GM12878 (cell line): Measurements from ENCODE around the gene TGFBR1. TPM values are rescaled to one million over a fixed set of nuclear protein-coding genes. Genes with fewer than 3 reads are reported as not detected.

ENCODE experiments used
- CEBPB ChIP-seq, 2 experiments: fragments of 150-350 bp in 1 of 2; IDR thresholded peaks; 2 replicates each; pipeline ENCODE4 v1.6.1; 2012 to 2014; ENCODE audit warnings: low read depth in 2 of 2, low read length in 2 of 2, borderline replicate concordance in 1 of 2, inconsistent platforms in 1 of 2
- EP300 ChIP-seq, 2 experiments: fragments of 150-350 bp in 1 of 2; IDR thresholded peaks; 2 replicates each; pipeline ENCODE4 v1.6.1; 2011 to 2012; ENCODE audit warnings: low read depth in 2 of 2, low read length in 2 of 2, borderline replicate concordance in 1 of 2, improper control_type of control experiment in 1 of 2, inconsistent platforms in 1 of 2; ENCODE audit not compliant: control insufficient read depth in 1 of 2
- FOXK2 ChIP-seq: fragments of 450-650 bp; IDR thresholded peaks from 2 replicates; pipeline ENCODE4 v1.6.1; 2017; ENCODE audit warnings: mild to moderate bottlenecking, moderate library complexity
- KLF5 ChIP-seq: fragments of 450-650 bp; IDR thresholded peaks from 2 replicates; pipeline ENCODE4 v1.6.1; 2014; ENCODE audit warnings: mild to moderate bottlenecking; ENCODE audit not compliant: partially characterized antibody
- MEF2A ChIP-seq: IDR thresholded peaks from 2 replicates; pipeline ENCODE4 v1.6.1; 2011; ENCODE audit warnings: low read depth, mild to moderate bottlenecking, low read length, moderate library complexity; ENCODE audit not compliant: insufficient read depth
- MTA3 ChIP-seq: IDR thresholded peaks from 2 replicates; pipeline ENCODE4 v1.6.1; 2012; ENCODE audit warnings: low read length, inconsistent platforms, borderline replicate concordance
- NFYA ChIP-seq: IDR thresholded peaks from 2 replicates; pipeline ENCODE4 v1.6.1; 2011; ENCODE audit warnings: low read depth, mild to moderate bottlenecking, low read length, improper control_type of control experiment, borderline replicate concordance
- PAX8 ChIP-seq: fragments of 450-650 bp; IDR thresholded peaks from 2 replicates; pipeline ENCODE4 v1.6.1; 2017; ENCODE audit warnings: mild to moderate bottlenecking, moderate library complexity
- POLR2AphosphoS5 ChIP-seq: IDR thresholded peaks from 2 replicates; pipeline ENCODE4 v1.6.1; 2011; ENCODE audit warnings: mild to moderate bottlenecking, low read length, inconsistent platforms
- SMAD5 ChIP-seq: IDR thresholded peaks from 2 replicates; pipeline ENCODE4 v1.6.1; 2016; ENCODE audit warnings: antibody characterized with exemption, low read depth
- TAF1 ChIP-seq: IDR thresholded peaks from 2 replicates; pipeline ENCODE4 v1.6.1; 2011; ENCODE audit warnings: mild to moderate bottlenecking, low read depth, low read length, borderline replicate concordance
- TCF12 ChIP-seq: IDR thresholded peaks from 2 replicates; pipeline ENCODE4 v1.6.1; 2011; ENCODE audit warnings: low read depth, mild to moderate bottlenecking, low read length
- ZNF384 ChIP-seq: IDR thresholded peaks from 2 replicates; pipeline ENCODE4 v1.6.1; 2012; ENCODE audit warnings: low read depth, mild to moderate bottlenecking, low read length, improper control_type of control experiment, borderline replicate concordance
- polyA plus RNA-seq, 11 experiments: library from polyadenylated mRNA; depleted of rRNA in 4 of 11; unstranded in 6 of 11; stranded (reverse) in 5 of 11; fragments of >200 nt; fragmentation: Nextera tagmentation in 4 of 11; fragmentation: Illumina TruSeq in 1 of 11; extraction: Ambion mirVana in 4 of 11; extraction: Trizol in 1 of 11; gene quantifications; 1 replicate in 1 of 11; 2 replicates in 10 of 11; pipeline versions ENCODE4 v1.2.1 to v1.2.3, GENCODE V29; 2011 to 2016; ENCODE audit warnings: inconsistent platforms in 2 of 11, missing spikeins in 2 of 11, low read depth in 1 of 11
- total RNA-seq, 4 experiments: library from RNA; depleted of rRNA in 3 of 4; stranded (reverse); fragments of >200 nt in 3 of 4; fragmentation: Illumina TruSeq in 1 of 4; extraction: Trizol in 1 of 4; gene quantifications; 2 replicates each; pipeline versions ENCODE4 v1.2.1 to v1.2.3, GENCODE V29; 2013 to 2021
- TF ChIP-seq, protein P1 (sequence below): fragments of 150-350 bp; IDR thresholded peaks from 2 replicates; pipeline ENCODE4 v1.6.1; 2016; ENCODE audit warnings: low read depth, low read length
- TF ChIP-seq, protein P2 (sequence below): fragments of 450-650 bp; IDR thresholded peaks from 2 replicates; pipeline ENCODE4 v1.6.1; 2016; ENCODE audit warnings: mild to moderate bottlenecking
- TF ChIP-seq, protein P3 (sequence below): IDR thresholded peaks from 2 replicates; pipeline ENCODE4 v1.6.1; 2011; ENCODE audit warnings: borderline replicate concordance, low read depth, mild to moderate bottlenecking, moderate library complexity, mixed read lengths, low read length; ENCODE audit not compliant: insufficient read depth; ENCODE audit errors: extremely low read length
- TF ChIP-seq, protein P4 (sequence below): fragments of 450-650 bp; IDR thresholded peaks from 2 replicates; pipeline ENCODE4 v1.6.1; 2017; ENCODE audit warnings: low read depth, mild to moderate bottlenecking, moderate library complexity
- TF ChIP-seq, protein P5 (sequence below): fragments of 450-650 bp; formaldehyde crosslinking; IDR thresholded peaks from 2 replicates; pipeline ENCODE4 v1.4.0; 2020; ENCODE audit warnings: mild to moderate bottlenecking, moderate library complexity

TGFBR1 gene
- total and polyA plus RNA-seq, 10 of the 15 experiments (the other 5 are each of a cell fraction or from before 2014, with no cell fraction given), result 2.9 to 27.2 (median 16.6) TPM

DNA sequence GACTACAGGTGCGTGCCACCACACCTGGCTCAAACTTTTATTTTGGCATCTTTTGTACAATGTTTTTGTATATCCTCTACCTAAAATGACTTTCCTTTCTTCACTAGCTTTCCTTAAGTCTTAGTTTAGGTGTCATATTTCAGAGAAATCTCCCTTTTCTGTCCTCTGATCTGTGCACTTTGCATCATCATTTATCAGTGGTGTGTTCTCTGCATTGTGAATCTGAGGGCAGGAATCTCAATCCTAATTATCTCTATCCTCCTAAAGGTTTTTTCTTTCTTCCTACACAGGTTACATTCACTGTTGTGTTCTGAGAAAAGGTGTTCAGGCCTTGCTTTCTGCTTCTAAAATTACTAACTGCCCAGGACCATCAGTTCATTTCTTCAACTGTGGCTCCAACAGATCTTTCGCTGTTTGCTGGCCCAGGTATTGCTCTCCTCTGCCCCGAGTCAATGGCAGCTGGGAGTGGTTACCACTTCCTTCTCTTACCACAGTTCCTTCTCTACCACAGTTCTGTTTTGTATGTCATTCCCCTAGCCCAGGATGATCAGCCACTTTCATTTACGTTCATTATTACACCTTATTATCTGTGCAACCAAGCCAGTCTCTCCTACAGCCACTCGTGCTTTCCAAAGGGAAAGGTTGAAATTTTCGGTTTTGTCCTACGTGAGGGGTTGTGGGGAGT lies 14.0 kb downstream of the TGFBR1 start (continued):
- TF ChIP-seq MTA3, result peak; percentile 68
- TF ChIP-seq KLF5, result no peak
- peak; percentile 42; the same call in 1 of the 2 replicates for TF ChIP-seq POLR2AphosphoS5
- TF ChIP-seq, protein P1, sequence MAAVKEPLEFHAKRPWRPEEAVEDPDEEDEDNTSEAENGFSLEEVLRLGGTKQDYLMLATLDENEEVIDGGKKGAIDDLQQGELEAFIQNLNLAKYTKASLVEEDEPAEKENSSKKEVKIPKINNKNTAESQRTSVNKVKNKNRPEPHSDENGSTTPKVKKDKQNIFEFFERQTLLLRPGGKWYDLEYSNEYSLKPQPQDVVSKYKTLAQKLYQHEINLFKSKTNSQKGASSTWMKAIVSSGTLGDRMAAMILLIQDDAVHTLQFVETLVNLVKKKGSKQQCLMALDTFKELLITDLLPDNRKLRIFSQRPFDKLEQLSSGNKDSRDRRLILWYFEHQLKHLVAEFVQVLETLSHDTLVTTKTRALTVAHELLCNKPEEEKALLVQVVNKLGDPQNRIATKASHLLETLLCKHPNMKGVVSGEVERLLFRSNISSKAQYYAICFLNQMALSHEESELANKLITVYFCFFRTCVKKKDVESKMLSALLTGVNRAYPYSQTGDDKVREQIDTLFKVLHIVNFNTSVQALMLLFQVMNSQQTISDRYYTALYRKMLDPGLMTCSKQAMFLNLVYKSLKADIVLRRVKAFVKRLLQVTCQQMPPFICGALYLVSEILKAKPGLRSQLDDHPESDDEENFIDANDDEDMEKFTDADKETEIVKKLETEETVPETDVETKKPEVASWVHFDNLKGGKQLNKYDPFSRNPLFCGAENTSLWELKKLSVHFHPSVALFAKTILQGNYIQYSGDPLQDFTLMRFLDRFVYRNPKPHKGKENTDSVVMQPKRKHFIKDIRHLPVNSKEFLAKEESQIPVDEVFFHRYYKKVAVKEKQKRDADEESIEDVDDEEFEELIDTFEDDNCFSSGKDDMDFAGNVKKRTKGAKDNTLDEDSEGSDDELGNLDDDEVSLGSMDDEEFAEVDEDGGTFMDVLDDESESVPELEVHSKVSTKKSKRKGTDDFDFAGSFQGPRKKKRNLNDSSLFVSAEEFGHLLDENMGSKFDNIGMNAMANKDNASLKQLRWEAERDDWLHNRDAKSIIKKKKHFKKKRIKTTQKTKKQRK, result no peak
- peak; percentile 40; the same call in 1 of the 2 replicates for TF ChIP-seq MEF2A
- TF ChIP-seq, protein P2, sequence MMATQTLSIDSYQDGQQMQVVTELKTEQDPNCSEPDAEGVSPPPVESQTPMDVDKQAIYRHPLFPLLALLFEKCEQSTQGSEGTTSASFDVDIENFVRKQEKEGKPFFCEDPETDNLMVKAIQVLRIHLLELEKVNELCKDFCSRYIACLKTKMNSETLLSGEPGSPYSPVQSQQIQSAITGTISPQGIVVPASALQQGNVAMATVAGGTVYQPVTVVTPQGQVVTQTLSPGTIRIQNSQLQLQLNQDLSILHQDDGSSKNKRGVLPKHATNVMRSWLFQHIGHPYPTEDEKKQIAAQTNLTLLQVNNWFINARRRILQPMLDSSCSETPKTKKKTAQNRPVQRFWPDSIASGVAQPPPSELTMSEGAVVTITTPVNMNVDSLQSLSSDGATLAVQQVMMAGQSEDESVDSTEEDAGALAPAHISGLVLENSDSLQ, result no peak
- no peak for TF ChIP-seq FOXK2
- no peak for TF ChIP-seq CEBPB (IDR thresholded peaks at IDR 0.05; ENCODE audit: borderline replicate concordance in 1 of 2, low read depth in 2 of 2, low read length in 2 of 2)
- no peak for TF ChIP-seq ZNF384
- peak; percentile 93 for TF ChIP-seq TCF12
- TF ChIP-seq SMAD5, result no peak
- TF ChIP-seq, protein P3, sequence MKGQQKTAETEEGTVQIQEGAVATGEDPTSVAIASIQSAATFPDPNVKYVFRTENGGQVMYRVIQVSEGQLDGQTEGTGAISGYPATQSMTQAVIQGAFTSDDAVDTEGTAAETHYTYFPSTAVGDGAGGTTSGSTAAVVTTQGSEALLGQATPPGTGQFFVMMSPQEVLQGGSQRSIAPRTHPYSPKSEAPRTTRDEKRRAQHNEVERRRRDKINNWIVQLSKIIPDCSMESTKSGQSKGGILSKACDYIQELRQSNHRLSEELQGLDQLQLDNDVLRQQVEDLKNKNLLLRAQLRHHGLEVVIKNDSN, result no peak
- no peak for TF ChIP-seq PAX8
- TF ChIP-seq, protein P4, sequence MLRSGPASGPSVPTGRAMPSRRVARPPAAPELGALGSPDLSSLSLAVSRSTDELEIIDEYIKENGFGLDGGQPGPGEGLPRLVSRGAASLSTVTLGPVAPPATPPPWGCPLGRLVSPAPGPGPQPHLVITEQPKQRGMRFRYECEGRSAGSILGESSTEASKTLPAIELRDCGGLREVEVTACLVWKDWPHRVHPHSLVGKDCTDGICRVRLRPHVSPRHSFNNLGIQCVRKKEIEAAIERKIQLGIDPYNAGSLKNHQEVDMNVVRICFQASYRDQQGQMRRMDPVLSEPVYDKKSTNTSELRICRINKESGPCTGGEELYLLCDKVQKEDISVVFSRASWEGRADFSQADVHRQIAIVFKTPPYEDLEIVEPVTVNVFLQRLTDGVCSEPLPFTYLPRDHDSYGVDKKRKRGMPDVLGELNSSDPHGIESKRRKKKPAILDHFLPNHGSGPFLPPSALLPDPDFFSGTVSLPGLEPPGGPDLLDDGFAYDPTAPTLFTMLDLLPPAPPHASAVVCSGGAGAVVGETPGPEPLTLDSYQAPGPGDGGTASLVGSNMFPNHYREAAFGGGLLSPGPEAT, result peak; percentile 86
- peak; percentile 75 to 93; a peak in 3 of 4 replicates for TF ChIP-seq EP300 (IDR thresholded peaks at IDR 0.05; ENCODE audit: borderline replicate concordance in 1 of 2, control insufficient read depth in 1 of 2, low read depth in 2 of 2, low read length in 2 of 2)
- TF ChIP-seq TAF1, result no peak
- TF ChIP-seq, protein P5, sequence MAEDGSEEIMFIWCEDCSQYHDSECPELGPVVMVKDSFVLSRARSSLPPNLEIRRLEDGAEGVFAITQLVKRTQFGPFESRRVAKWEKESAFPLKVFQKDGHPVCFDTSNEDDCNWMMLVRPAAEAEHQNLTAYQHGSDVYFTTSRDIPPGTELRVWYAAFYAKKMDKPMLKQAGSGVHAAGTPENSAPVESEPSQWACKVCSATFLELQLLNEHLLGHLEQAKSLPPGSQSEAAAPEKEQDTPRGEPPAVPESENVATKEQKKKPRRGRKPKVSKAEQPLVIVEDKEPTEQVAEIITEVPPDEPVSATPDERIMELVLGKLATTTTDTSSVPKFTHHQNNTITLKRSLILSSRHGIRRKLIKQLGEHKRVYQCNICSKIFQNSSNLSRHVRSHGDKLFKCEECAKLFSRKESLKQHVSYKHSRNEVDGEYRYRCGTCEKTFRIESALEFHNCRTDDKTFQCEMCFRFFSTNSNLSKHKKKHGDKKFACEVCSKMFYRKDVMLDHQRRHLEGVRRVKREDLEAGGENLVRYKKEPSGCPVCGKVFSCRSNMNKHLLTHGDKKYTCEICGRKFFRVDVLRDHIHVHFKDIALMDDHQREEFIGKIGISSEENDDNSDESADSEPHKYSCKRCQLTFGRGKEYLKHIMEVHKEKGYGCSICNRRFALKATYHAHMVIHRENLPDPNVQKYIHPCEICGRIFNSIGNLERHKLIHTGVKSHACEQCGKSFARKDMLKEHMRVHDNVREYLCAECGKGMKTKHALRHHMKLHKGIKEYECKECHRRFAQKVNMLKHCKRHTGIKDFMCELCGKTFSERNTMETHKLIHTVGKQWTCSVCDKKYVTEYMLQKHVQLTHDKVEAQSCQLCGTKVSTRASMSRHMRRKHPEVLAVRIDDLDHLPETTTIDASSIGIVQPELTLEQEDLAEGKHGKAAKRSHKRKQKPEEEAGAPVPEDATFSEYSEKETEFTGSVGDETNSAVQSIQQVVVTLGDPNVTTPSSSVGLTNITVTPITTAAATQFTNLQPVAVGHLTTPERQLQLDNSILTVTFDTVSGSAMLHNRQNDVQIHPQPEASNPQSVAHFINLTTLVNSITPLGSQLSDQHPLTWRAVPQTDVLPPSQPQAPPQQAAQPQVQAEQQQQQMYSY, result no peak
- TF ChIP-seq NFYA, result no peak
